HEK293 (cell line): ENCODE measurements around the gene TIMM50.

Experiments used
- CTCF ChIA-PET: fragments of 350-600 bp; formaldehyde crosslinking; extraction: SDS; loops from one replicate; lab custom pipeline; 2021; ENCODE audit warnings: antibody characterized with exemption; lab: Yijun Ruan, JAX
- POLR2A ChIA-PET: fragments of 300-600 bp; formaldehyde crosslinking; extraction: SDS; loops from one replicate; lab custom pipeline; 2020; ENCODE audit warnings: antibody characterized with exemption, inconsistent platforms; lab: Yijun Ruan, JAX
- H3K27ac ChIP-seq: fragments of 200-500 bp; sonication (Bioruptor generic); 2 replicates; pipeline ENCODE4 v1.5.1; 2014; ENCODE audit warnings: low read depth, low read length, control low read depth, inconsistent platforms; ENCODE audit errors: extremely low read depth
- H3K36me3 ChIP-seq, 2 experiments: fragments of 200-500 bp in 1 of 2; sonication (Bioruptor generic) in 1 of 2; 1 replicate in 1 of 2; 2 replicates in 1 of 2; pipeline ENCODE4 v1.5.1; 2014 to 2017; ENCODE audit warnings: inconsistent platforms in 2 of 2, low read length in 2 of 2; ENCODE audit not compliant: control insufficient read depth in 2 of 2, insufficient read depth in 1 of 2
- H3K4me1 ChIP-seq: fragments of 200-500 bp; sonication (Bioruptor generic); 2 replicates; pipeline ENCODE4 v1.5.1; 2014; ENCODE audit warnings: mild to moderate bottlenecking, low read length, inconsistent platforms; ENCODE audit not compliant: control insufficient read depth, insufficient read depth
- H3K4me3 ChIP-seq: 2 replicates; pipeline ENCODE4 v1.5.1; 2011; ENCODE audit warnings: low read depth, mild to moderate bottlenecking, control low read depth, low read length, moderate library complexity
- H3K9me3 ChIP-seq: fragments of 200-500 bp; sonication (Bioruptor generic); 2 replicates; pipeline ENCODE4 v1.5.1; 2014; ENCODE audit warnings: low read depth, low read length, inconsistent platforms; ENCODE audit not compliant: control insufficient read depth, insufficient read depth
- MZF1 ChIP-seq: fragments of 450-650 bp; formaldehyde crosslinking; IDR thresholded peaks from 2 replicates; pipeline ENCODE4 v1.5.1; 2017; ENCODE audit warnings: missing biosample characterization, missing genetic modification characterization, borderline replicate concordance
- SALL2 ChIP-seq: fragments of 450-650 bp; formaldehyde crosslinking; IDR thresholded peaks from 2 replicates; pipeline ENCODE4 v1.5.0; 2017; ENCODE audit warnings: missing biosample characterization, mild to moderate bottlenecking, missing genetic modification characterization, borderline replicate concordance
- YY1 ChIP-seq: fragments of 450-650 bp; formaldehyde crosslinking; IDR thresholded peaks from 2 replicates; pipeline ENCODE4 v1.5.1; 2018; ENCODE audit warnings: missing biosample characterization, missing genetic modification characterization
- ZBTB7A ChIP-seq: fragments of 450-650 bp; formaldehyde crosslinking; IDR thresholded peaks from 2 replicates; pipeline ENCODE4 v1.5.1; 2016; ENCODE audit warnings: low read depth, missing biosample characterization, missing genetic modification characterization
- ZBTB8A ChIP-seq: fragments of 450-650 bp; formaldehyde crosslinking; IDR thresholded peaks from 2 replicates; pipeline ENCODE4 v1.5.1; 2016; ENCODE audit warnings: missing biosample characterization, missing genetic modification characterization
- ZFP37 ChIP-seq: fragments of 450-650 bp; formaldehyde crosslinking; IDR thresholded peaks from 2 replicates; pipeline ENCODE4 v1.5.1; 2016; ENCODE audit warnings: missing biosample characterization, missing genetic modification characterization
- ZNF48 ChIP-seq: fragments of 450-650 bp; formaldehyde crosslinking; IDR thresholded peaks from 2 replicates; pipeline ENCODE4 v1.5.1; 2016; ENCODE audit warnings: missing biosample characterization, missing genetic modification characterization
- ZNF521 ChIP-seq: fragments of 450-650 bp; formaldehyde crosslinking; IDR thresholded peaks from 2 replicates; pipeline ENCODE4 v1.5.1; 2017; ENCODE audit warnings: missing biosample characterization, mild to moderate bottlenecking, missing genetic modification characterization
- ZNF544 ChIP-seq: fragments of 450-650 bp; formaldehyde crosslinking; IDR thresholded peaks from 2 replicates; pipeline ENCODE4 v1.5.0; 2017; ENCODE audit warnings: missing biosample characterization, missing genetic modification characterization
- ZNF558 ChIP-seq: fragments of 450-650 bp; formaldehyde crosslinking; IDR thresholded peaks from 2 replicates; pipeline ENCODE4 v1.5.1; 2016; ENCODE audit warnings: missing biosample characterization, missing genetic modification characterization
- ZNF596 ChIP-seq: fragments of 450-650 bp; IDR thresholded peaks from 2 replicates; pipeline ENCODE4 v1.5.0; 2018; ENCODE audit warnings: missing biosample characterization, mild to moderate bottlenecking, missing genetic modification characterization, moderate library complexity
- ZNF747 ChIP-seq: fragments of 450-650 bp; formaldehyde crosslinking; IDR thresholded peaks from 2 replicates; pipeline ENCODE4 v1.5.1; 2016; ENCODE audit warnings: missing biosample characterization, missing genetic modification characterization
- ZNF785 ChIP-seq: fragments of 450-650 bp; formaldehyde crosslinking; IDR thresholded peaks from 2 replicates; pipeline ENCODE4 v1.5.1; 2016; ENCODE audit warnings: missing biosample characterization, missing genetic modification characterization
- ZXDB ChIP-seq: fragments of 450-650 bp; formaldehyde crosslinking; IDR thresholded peaks from 2 replicates; pipeline ENCODE4 v1.5.1; 2016; ENCODE audit warnings: missing biosample characterization, missing genetic modification characterization
- TF ChIP-seq, protein P1 (sequence below): fragments of 450-650 bp; formaldehyde crosslinking; IDR thresholded peaks from 2 replicates; pipeline ENCODE4 v1.5.1; 2016; ENCODE audit warnings: missing biosample characterization, missing genetic modification characterization

TIMM50 gene

DNA sequence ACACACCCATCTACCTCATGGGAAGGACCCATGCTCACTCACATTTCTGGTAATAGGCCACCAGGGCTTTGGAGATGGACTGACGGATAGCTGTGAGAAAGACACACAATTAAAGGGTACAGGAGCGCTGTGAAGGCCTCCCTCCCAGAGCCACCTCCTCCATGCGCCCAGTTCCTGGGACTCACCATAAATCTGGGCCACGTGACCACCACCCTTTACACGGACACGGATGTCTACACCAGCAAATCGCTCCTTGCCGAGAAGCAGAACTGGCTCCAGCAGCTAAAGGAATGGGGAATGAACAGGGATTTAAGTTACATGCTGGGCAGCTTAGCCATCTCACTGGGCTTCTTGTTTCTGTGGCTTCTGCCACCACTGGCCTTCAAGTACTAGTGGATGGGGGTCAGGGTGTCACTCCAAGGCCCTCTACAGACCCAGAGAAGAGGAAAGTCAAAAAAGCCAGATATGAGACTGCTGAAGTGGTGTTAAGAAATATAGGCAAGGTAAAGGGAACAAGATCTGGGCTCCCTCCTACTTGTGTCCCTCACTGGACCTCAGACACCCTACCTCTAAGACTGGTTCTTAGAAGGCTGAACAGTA lies 47.1 kb upstream of the TIMM50 start:
- POLR2A ChIA-PET = interaction anchor here (0.7 to 3.4 kb wide), 8 partner anchors 7 to 47 kb away, joined by 3 to 20 read pairs (median 8); partner anchors contain the start of genes MED29, PAF1, PLEKHG2 and SUPT5H
- H3K27ac ChIP-seq = peak overlapping the region; percentile 100
- CTCF ChIA-PET = interaction anchor here (0.6 to 1.8 kb wide), 7 partner anchors 19 to 287 kb away, joined by 3 to 10 read pairs (median 4); partner anchors contain the start of gene EID2B
- H3K36me3 ChIP-seq = peaks cover 32 to 43% of the 10 kb centered on the region in 2 experiments
- H3K4me1 ChIP-seq = peaks cover 30% of the 10 kb centered on the region
- no peaks in the 10 kb centered on the region for H3K9me3 ChIP-seq
- TF ChIP-seq ZNF521 (tag by site-specific recombination) = no peak
- no peak for TF ChIP-seq SALL2 (tag by site-specific recombination)
- TF ChIP-seq ZFP37 (tag by site-specific recombination) = no peak
- no peak for TF ChIP-seq ZNF747 (tag by site-specific recombination)
- TF ChIP-seq ZNF785 (tag by site-specific recombination) = no peak
- no peak for TF ChIP-seq YY1 (tag by site-specific recombination)
- TF ChIP-seq ZBTB8A (tag by site-specific recombination) = no peak
- no peak for TF ChIP-seq ZNF558 (tag by site-specific recombination)
- TF ChIP-seq ZNF544 (tag by site-specific recombination) = no peak
- no peak for TF ChIP-seq ZXDB (tag by site-specific recombination)
- no peak for TF ChIP-seq ZBTB7A (tag by site-specific recombination)
- no peak for TF ChIP-seq MZF1 (tag by site-specific recombination)
- no peak for TF ChIP-seq ZNF596
- H3K4me3 ChIP-seq = no peak overlapping the region

DNA sequence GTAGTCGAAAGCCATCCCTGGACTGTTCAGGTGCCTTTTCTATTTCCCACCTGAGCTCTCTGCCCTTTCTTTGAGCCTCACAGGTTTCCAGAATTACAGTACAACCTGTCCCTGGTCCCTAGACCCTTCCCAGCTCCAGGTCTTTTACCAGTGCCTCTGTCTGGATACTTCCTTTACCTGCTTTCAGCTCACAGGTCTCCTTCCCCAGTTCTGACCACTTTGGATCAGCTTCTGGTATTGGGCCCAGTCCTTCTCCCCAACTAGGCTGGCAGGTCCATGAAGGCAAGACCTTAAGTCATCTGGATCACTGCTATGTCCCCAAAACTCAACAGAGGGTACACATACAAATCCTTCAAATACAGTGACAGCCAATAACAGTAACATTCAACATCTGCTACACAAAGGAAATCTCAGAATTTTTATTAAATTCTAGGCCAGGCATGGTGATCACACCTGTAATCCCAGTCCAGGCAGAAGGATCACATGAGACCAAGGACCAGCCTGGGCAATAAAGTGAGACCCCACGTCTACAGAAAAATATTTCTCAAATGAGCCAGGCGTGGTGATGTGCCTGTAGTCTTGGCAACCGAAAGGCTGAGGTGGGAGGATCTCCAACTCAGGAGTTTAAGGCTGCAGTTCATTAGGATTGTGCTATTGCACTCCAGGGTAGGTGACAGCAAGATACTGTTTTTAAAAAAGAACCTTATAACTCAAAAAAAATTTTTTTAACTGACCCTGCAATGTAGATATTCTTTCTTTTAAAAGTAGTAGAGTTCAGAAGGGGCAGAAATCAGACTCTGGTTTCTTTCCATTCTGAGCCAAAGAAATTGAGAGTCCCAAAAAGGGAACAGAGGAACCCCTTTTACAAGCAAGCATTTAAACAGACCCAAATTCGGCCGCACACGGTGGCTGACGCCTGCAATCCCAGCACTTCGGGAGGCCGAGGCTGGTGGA lies 46.2 kb upstream of the TIMM50 start:
- Histone ChIP-seq H3K4me3 (peak overlapping the region; percentile 79), H3K9me3 (no peaks in the 10 kb centered on the region), H3K27ac (peak overlapping the region; percentile 100), H3K36me3 (peaks cover 32 to 43% of the 10 kb centered on the region in 2 experiments), H3K4me1 (peaks cover 30% of the 10 kb centered on the region)
- ChIA-PET POLR2A (interaction anchor here (0.7 to 3.4 kb wide), 29 partner anchors 11 to 816 kb away, joined by 3 to 255 read pairs (median 14); partner anchors contain the start of genes DLL3, DYRK1B, EID2 and EID2B), CTCF (interaction anchor here (0.6 to 2.0 kb wide), 14 partner anchors 20 to 504 kb away, joined by 3 to 19 read pairs (median 4); partner anchors contain the start of genes EID2, EID2B, MRPS12 and SARS2)
- no peak for TF ChIP-seq ZNF48 (tag by site-specific recombination)
- TF ChIP-seq, protein P1, sequence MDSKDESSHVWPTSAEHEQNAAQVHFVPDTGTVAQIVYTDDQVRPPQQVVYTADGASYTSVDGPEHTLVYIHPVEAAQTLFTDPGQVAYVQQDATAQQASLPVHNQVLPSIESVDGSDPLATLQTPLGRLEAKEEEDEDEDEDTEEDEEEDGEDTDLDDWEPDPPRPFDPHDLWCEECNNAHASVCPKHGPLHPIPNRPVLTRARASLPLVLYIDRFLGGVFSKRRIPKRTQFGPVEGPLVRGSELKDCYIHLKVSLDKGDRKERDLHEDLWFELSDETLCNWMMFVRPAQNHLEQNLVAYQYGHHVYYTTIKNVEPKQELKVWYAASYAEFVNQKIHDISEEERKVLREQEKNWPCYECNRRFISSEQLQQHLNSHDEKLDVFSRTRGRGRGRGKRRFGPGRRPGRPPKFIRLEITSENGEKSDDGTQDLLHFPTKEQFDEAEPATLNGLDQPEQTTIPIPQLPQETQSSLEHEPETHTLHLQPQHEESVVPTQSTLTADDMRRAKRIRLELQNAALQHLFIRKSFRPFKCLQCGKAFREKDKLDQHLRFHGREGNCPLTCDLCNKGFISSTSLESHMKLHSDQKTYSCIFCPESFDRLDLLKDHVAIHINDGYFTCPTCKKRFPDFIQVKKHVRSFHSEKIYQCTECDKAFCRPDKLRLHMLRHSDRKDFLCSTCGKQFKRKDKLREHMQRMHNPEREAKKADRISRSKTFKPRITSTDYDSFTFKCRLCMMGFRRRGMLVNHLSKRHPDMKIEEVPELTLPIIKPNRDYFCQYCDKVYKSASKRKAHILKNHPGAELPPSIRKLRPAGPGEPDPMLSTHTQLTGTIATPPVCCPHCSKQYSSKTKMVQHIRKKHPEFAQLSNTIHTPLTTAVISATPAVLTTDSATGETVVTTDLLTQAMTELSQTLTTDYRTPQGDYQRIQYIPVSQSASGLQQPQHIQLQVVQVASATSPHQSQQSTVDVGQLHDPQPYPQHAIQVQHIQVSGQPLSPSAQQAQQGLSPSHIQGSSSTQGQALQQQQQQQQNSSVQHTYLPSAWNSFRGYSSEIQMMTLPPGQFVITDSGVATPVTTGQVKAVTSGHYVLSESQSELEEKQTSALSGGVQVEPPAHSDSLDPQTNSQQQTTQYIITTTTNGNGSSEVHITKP = peak; percentile 71
